Adrenal gland (tissue), 12 donors: ENCODE results near the gene ARMH1. TPM values are rescaled to one million over a fixed set of nuclear protein-coding genes. Genes with fewer than 3 reads are reported as not detected.

ENCODE experiments used
- DNase-seq, 7 donors: peaks; one replicate each; pipeline ENCODE4 v3.0.0-alpha.2; 2019 to 2020
- H3K27ac ChIP-seq, 5 donors: fragments of 200-600 bp; sonication (generic) in 4 of 5; 1 replicate in 3 of 5; 2 replicates in 2 of 5; pipeline versions ENCODE4 v1.5.1 to v1.8.0; 2016 to 2020; ENCODE audit warnings: mild to moderate bottlenecking in 1 of 5
- H3K27me3 ChIP-seq: fragments of 200-600 bp; 2 replicates; pipeline ENCODE4 v1.8.0; 2021
- H3K36me3 ChIP-seq, 2 donors: fragments of 200-600 bp; replicated peaks in 1 of 2; 1 replicate in 1 of 2; 2 replicates in 1 of 2; pipeline versions ENCODE4 v1.5.1 to v1.8.0; 2018 to 2022
- H3K4me1 ChIP-seq, 2 donors: fragments of 200-600 bp; replicated peaks in 1 of 2; 1 replicate in 1 of 2; 2 replicates in 1 of 2; pipeline versions ENCODE4 v1.5.1 to v1.8.0; 2018 to 2021
- H3K4me3 ChIP-seq, 4 donors: fragments of 200-600 bp; sonication (generic) in 3 of 4; one replicate each; pipeline ENCODE4 v1.5.1; 2016 to 2018
- H3K9me3 ChIP-seq, 3 donors: fragments of 200-600 bp; sonication (generic) in 1 of 3; replicated peaks in 1 of 3; 1 replicate in 2 of 3; 2 replicates in 1 of 3; pipeline versions ENCODE4 v1.5.1 to v1.8.0; 2016 to 2021
- POLR2A ChIP-seq, 2 donors: fragments of 450-650 bp; IDR thresholded peaks; one replicate each; pipeline ENCODE4 v1.6.1; 2017; ENCODE audit warnings: antibody characterized with exemption in 2 of 2, mild to moderate bottlenecking in 2 of 2, moderate library complexity in 1 of 2
- WGBS, 4 donors: extraction: QIAGEN DNeasy Blood & Tissue Kit in 2 of 4; methylation state at CpG; one replicate each; pipeline versions ENCODE4 v1.1.5 to v1.1.7; 2013 to 2017; 5-methylcytosine and 5-hydroxymethylcytosine counted together
- intact Hi-C, 2 donors: fragments of 100-400 bp; cut with DNase I; formaldehyde crosslinking; loops; one replicate each; pipeline versions ENCODE4 v1.14.1 to v1.15.0; 2022 to 2023
- polyA plus RNA-seq, 3 donors: library from polyadenylated mRNA; stranded (reverse); fragments of 200-250 nt in 2 of 3; fragments of 350-450 nt in 1 of 3; fragmentation: Illumina TruSeq in 1 of 3; extraction: RNeasy Lipid Tissue Mini Kit (QIAGEN cat#74804) in 1 of 3; gene quantifications; one replicate each; pipeline ENCODE4 v1.2.3, GENCODE V29; 2013 to 2014
- total RNA-seq, 9 donors: library from RNA; depleted of rRNA in 4 of 9; stranded (reverse); fragments of >200 nt in 4 of 9; fragments of 120-200 nt in 1 of 9; fragmentation: NEBNext Ultra II Directional in 1 of 9; extraction: Animal tissue kit (Norgen Biotek cat#: 25700) in 1 of 9; gene quantifications; one replicate each; pipeline versions ENCODE4 v1.1.0 to v1.2.4, GENCODE V29; 2013 to 2023
- TF ChIP-seq, protein P1 (sequence below), 6 experiments: fragments of 450-650 bp in 4 of 6; fragments of 200-600 bp in 2 of 6; sonication (generic) in 1 of 6; IDR thresholded peaks; 1 replicate in 5 of 6; 2 replicates in 1 of 6; pipeline versions ENCODE4 v1.5.1 to v1.8.0; 2016 to 2021; ENCODE audit warnings: antibody characterized with exemption in 6 of 6, mild to moderate bottlenecking in 2 of 6, moderate library complexity in 1 of 6
- donor health status: healthy with polysubstance abuse.
- donor health status: Bipolar disorder and iron deficiency.
- donor health status: DM: yes; HTN: yes; CAD: no.
- donor health status: DM: no; HTN: no; CAD: no.
- donor health status: DM: no; HTN: no; CAD: no.
- donor health status: DM: yes; HTN: yes; CAD: no.

ARMH1 gene
- total and polyA plus RNA-seq, 12 donors: 0.18 to 76.0 (median 4.3) TPM

DNA sequence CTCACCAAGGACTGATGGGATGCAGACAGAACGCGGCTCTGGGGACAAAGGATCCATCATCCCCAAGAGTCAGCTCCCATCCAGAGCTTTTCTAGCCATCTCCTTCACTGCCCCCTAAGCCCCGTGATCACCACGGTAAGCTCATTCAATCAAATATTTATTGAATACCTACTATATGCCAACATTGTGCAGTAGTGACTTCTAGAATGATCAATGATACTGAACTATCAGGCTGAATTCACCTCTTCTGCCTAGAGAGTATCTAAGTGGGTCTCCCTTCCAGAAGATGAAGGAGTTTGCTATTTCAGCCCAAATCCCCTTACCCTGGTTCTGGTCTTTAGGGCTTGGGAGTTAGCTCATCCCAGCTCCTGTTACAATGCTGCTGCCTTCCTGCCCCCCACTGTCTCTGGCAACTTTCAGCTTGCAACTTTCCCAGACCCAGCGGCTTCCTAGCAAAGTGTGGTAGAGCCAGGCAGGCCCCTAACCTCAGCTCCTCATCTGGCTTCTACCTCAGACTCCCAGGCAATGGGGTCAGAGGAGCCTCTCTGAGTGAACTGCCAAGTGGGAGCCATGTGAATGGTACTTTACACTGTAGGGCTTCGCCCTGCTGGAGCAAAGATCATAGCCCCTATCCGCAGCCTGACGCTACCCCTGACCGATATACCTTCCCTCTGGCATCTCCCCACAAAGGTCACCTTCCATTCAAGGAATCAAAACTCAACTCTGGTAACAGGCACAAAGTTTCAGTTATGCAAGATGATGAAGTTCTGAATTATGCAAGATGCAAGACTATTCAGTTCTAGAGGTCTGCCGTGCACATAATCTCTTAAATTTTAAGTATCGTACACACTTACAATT lies 21.2 kb upstream of the ARMH1 start:
- intact Hi-C loops: loop anchor here (2.0 to 5.0 kb wide), 2 partner anchors 41 to 45 kb away; no protein-coding TSS in a partner anchor
- no peaks in the 10 kb centered on the region for H3K27me3 ChIP-seq
- H3K4me1 ChIP-seq: no peaks in the 10 kb centered on the region
- WGBS, 4 donors: 58 to 75% (median 63%) methylated on average over 9 to 11 of the region's 11 CpGs
- no peaks in the 10 kb centered on the region for H3K9me3 ChIP-seq
- H3K4me3 ChIP-seq: no peak overlapping the region
- no peak overlapping the region for H3K27ac ChIP-seq
- peaks cover 0 to 39% of the 10 kb centered on the region in 2 donors for H3K36me3 ChIP-seq
- TF ChIP-seq POLR2A (IDR thresholded peaks at IDR 0.05): no peak
- TF ChIP-seq, protein P1, sequence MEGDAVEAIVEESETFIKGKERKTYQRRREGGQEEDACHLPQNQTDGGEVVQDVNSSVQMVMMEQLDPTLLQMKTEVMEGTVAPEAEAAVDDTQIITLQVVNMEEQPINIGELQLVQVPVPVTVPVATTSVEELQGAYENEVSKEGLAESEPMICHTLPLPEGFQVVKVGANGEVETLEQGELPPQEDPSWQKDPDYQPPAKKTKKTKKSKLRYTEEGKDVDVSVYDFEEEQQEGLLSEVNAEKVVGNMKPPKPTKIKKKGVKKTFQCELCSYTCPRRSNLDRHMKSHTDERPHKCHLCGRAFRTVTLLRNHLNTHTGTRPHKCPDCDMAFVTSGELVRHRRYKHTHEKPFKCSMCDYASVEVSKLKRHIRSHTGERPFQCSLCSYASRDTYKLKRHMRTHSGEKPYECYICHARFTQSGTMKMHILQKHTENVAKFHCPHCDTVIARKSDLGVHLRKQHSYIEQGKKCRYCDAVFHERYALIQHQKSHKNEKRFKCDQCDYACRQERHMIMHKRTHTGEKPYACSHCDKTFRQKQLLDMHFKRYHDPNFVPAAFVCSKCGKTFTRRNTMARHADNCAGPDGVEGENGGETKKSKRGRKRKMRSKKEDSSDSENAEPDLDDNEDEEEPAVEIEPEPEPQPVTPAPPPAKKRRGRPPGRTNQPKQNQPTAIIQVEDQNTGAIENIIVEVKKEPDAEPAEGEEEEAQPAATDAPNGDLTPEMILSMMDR (IDR thresholded peaks at IDR 0.05): peak in 2 of 6 experiments; percentile 10 to 19
- DNase-seq: no peak

DNA sequence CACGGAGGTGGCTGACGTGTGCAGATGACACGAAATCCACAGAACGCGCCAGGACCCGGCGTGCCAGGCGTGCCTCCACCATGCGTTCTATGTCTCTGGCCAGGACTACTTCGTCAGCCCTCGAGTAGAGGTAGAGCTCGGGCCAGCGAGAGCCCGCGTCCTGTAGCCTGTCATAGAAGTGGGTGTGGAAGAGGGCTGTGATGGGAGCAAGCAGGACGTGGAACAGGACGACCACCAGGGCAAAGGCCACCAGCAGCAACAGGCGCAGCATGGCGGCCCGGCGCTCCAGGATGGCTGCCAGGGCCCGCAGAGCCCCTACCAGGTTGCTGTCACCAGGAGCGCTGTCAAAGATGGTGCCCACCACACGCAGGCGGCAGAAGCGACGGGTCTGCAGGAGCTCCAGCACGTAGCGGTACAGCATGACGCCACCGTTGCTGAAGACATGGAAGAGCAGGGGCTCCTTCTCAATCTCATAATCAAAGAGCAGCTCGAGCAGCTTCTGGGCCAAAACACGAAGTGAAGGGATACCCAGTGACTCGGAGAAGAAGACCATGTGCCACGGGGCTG lies 19.8 kb upstream of the ARMH1 start:
- TF ChIP-seq, protein P1 (IDR thresholded peaks at IDR 0.05): no peak
- TF ChIP-seq POLR2A (IDR thresholded peaks at IDR 0.05): no peak
- H3K9me3 ChIP-seq: no peaks in the 10 kb centered on the region
- no peaks in the 10 kb centered on the region for H3K27me3 ChIP-seq
- 94 to 97% (median 95%) methylated on average over 35 of the region's 35 CpGs for WGBS, 4 donors
- no peak overlapping the region for H3K27ac ChIP-seq
- DNase-seq: no peak
- intact Hi-C loops: loop anchor here in 1 of 2 donors (5.0 kb wide), 1 partner anchor 42 kb away; no protein-coding TSS in a partner anchor
- H3K36me3 ChIP-seq: peaks cover 0 to 27% of the 10 kb centered on the region in 2 donors
- H3K4me3 ChIP-seq: no peak overlapping the region
- no peaks in the 10 kb centered on the region for H3K4me1 ChIP-seq

DNA sequence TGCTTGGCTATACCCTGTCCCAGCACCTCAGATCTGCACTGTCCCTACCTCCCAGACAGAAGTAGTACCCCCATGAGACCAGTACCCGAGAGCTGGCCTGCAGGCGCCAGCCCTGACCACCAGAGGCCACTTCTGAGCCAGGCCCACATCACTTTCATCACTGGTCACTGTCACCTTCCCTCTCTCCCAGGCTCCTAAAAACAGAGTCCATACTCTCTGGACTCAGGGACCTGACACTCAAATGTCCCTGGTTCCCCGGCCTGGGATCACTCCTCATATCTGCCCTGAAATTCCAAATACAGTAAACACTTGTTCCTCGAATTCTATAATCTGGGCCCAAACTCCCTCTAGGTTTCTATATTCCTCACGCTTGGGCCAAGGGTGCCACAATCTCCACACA lies 18.9 kb upstream of the ARMH1 start:
- Histone ChIP-seq H3K4me3 (no peak overlapping the region), H3K4me1 (no peaks in the 10 kb centered on the region), H3K36me3 (peaks cover 0 to 18% of the 10 kb centered on the region in 2 donors), H3K9me3 (no peaks in the 10 kb centered on the region), H3K27ac (no peak overlapping the region), H3K27me3 (no peaks in the 10 kb centered on the region)
- intact Hi-C loops: no loop called here
- WGBS, 4 donors: 66 to 73% (median 68%) methylated on average over 5 of the region's 5 CpGs
- DNase-seq: peak in 2 of 7 donors; percentile 49 to 54
- TF ChIP-seq POLR2A (IDR thresholded peaks at IDR 0.05): no peak
- TF ChIP-seq, protein P1 (IDR thresholded peaks at IDR 0.05): peak; percentile 56 to 75 (median 72)

DNA sequence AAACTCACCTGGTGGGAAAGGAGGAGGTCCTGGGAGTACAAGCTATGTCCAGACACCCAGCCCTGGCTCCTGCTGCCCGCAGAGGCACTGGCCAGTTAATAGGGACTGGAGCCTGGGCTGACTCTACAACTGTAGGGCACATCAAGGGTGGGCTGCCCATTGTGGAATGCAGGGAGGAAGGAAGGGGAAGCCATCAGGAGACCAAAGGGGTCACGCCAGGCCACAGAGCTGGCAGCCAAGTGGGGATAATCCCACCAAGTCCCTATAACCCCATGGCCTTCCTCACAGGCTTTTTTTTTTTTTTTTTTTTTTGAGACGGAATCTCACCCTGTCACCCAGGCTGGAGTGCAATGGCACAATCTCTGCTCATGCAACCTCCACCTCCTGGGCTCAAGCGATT lies 14.9 kb upstream of the ARMH1 start:
- Histone ChIP-seq H3K36me3 (peaks cover 0 to 2% of the 10 kb centered on the region in 2 donors), H3K4me1 (peaks cover 16 to 21% of the 10 kb centered on the region in 2 donors), H3K4me3 (no peak overlapping the region), H3K9me3 (no peaks in the 10 kb centered on the region), H3K27me3 (no peaks in the 10 kb centered on the region), H3K27ac (no peak overlapping the region)
- intact Hi-C loops: no loop called here
- 91 to 98% (median 97%) methylated on average over 4 of the region's 4 CpGs for WGBS, 4 donors
- no peak for TF ChIP-seq POLR2A (IDR thresholded peaks at IDR 0.05)
- TF ChIP-seq, protein P1 (IDR thresholded peaks at IDR 0.05): no peak
- DNase-seq: no peak
